H1 (cell line): ENCODE results near the gene NRXN3. TPM values are rescaled to one million over a fixed set of nuclear protein-coding genes. Genes with fewer than 3 reads are reported as not detected.

Source experiments
- CTCF ChIA-PET: fragments of 300-600 bp; sonication (Branson Sonifier 250); formaldehyde crosslinking; loops from one replicate; lab custom pipeline; 2021; ENCODE audit not compliant: partially characterized antibody; lab: Charles Lee
- POLR2A ChIA-PET: fragments of 300-600 bp; sonication (Branson Sonifier 250); formaldehyde crosslinking; loops from one replicate; lab custom pipeline; 2021; ENCODE audit warnings: inconsistent platforms; ENCODE audit not compliant: partially characterized antibody; lab: Charles Lee
- DNase-seq, 2 experiments: peaks; one replicate each; pipeline versions ENCODE4 v3.0.0 to v3.0.0-alpha.2; 2010 to 2022; ENCODE audit warnings: low spot score in 2 of 2, low read depth in 1 of 2, mixed read lengths in 1 of 2
- FAIRE-seq: peaks from 2 replicates; lab custom pipeline; 2011; peaks lifted over from hg19 to GRCh38; lab: Jason Lieb, UNC
- H2AFZ ChIP-seq: 2 replicates; pipeline ENCODE4 v1.8.1; 2012; ENCODE audit warnings: low read length, inconsistent platforms
- H2AK5ac ChIP-seq: 2 replicates; pipeline ENCODE4 v1.6.1; 2013; ENCODE audit warnings: low read depth, low read length
- H2BK120ac ChIP-seq: replicated peaks from 2 replicates; pipeline ENCODE3; 2013; ENCODE audit warnings: low read depth, low read length, inconsistent platforms
- H2BK12ac ChIP-seq: 2 replicates; pipeline ENCODE4 v1.6.1; 2013; ENCODE audit warnings: low read depth, low read length
- H2BK15ac ChIP-seq: 2 replicates; pipeline ENCODE4 v1.6.1; 2013; ENCODE audit warnings: low read length
- H2BK20ac ChIP-seq: 2 replicates; pipeline ENCODE4 v1.6.1; 2013; ENCODE audit warnings: low read length
- H2BK5ac ChIP-seq: 2 replicates; pipeline ENCODE4 v1.6.1; 2013; ENCODE audit warnings: low read depth, low read length
- H3K14ac ChIP-seq: 2 replicates; pipeline ENCODE4 v1.6.1; 2013; ENCODE audit warnings: inconsistent platforms; ENCODE audit not compliant: insufficient read length
- H3K18ac ChIP-seq: 2 replicates; pipeline ENCODE4 v1.6.1; 2013; ENCODE audit warnings: low read length; ENCODE audit errors: extremely low read depth
- H3K23ac ChIP-seq: 2 replicates; pipeline ENCODE4 v1.6.1; 2013; ENCODE audit warnings: inconsistent platforms; ENCODE audit not compliant: insufficient read length
- H3K23me2 ChIP-seq: 2 replicates; pipeline ENCODE4 v1.6.1; 2013; ENCODE audit warnings: low read depth, low read length
- H3K27ac ChIP-seq: 2 replicates; pipeline ENCODE4 v1.6.1; 2011; ENCODE audit warnings: low read depth, low read length, inconsistent platforms
- H3K27me3 ChIP-seq, 4 experiments: replicated peaks in 1 of 4; 1 replicate in 1 of 4; 2 replicates in 3 of 4; pipeline versions ENCODE4 v1.6.1 to v1.8.1; 2011 to 2013; ENCODE audit warnings: low read length in 3 of 4, mild to moderate bottlenecking in 3 of 4, inconsistent platforms in 2 of 4, mixed read lengths in 2 of 4, moderate library complexity in 1 of 4; ENCODE audit not compliant: control insufficient read depth in 3 of 4, insufficient read depth in 3 of 4; ENCODE audit errors: extremely low read depth in 1 of 4
- H3K36me3 ChIP-seq, 4 experiments: 2 replicates each; pipeline versions ENCODE4 v1.6.1 to v1.8.1; 2011 to 2013; ENCODE audit warnings: mild to moderate bottlenecking in 4 of 4, low read length in 3 of 4, moderate library complexity in 2 of 4, control low read depth in 1 of 4, inconsistent platforms in 1 of 4; ENCODE audit not compliant: insufficient read depth in 4 of 4, control insufficient read depth in 2 of 4
- H3K4ac ChIP-seq: replicated peaks from 2 replicates; pipeline ENCODE3; 2013; ENCODE audit warnings: low read length, low read depth, mixed read lengths, inconsistent platforms; ENCODE audit not compliant: insufficient read length
- H3K4me1 ChIP-seq, 4 experiments: replicated peaks in 1 of 4; 1 replicate in 1 of 4; 2 replicates in 3 of 4; pipeline versions ENCODE4 v1.6.1 to v1.8.1; 2011 to 2013; ENCODE audit warnings: low read length in 3 of 4, inconsistent platforms in 2 of 4, mixed read lengths in 1 of 4; ENCODE audit not compliant: insufficient read depth in 4 of 4, control insufficient read depth in 3 of 4
- H3K4me2 ChIP-seq, 2 experiments: 2 replicates each; pipeline versions ENCODE4 v1.6.1 to v1.8.1; 2011 to 2013; ENCODE audit warnings: low read depth in 2 of 2, low read length in 2 of 2, control low read depth in 1 of 2, inconsistent platforms in 1 of 2, mild to moderate bottlenecking in 1 of 2; ENCODE audit not compliant: insufficient read depth in 1 of 2
- H3K4me3 ChIP-seq, 4 experiments: fragments of 200-600, 300-600 bp in 1 of 4; sonication (generic), shearing (Covaris generic), sonication (Bioruptor Twin) in 1 of 4; 2 replicates each; pipeline versions ENCODE4 v1.5.1 to v1.8.1; 2011 to 2016; ENCODE audit warnings: low read length in 4 of 4, low read depth in 3 of 4, control low read depth in 2 of 4, inconsistent platforms in 2 of 4, mild to moderate bottlenecking in 2 of 4, mixed read lengths in 1 of 4, moderate library complexity in 1 of 4; ENCODE audit not compliant: insufficient read depth in 2 of 4; ENCODE audit errors: extremely low read depth in 1 of 4
- H3K56ac ChIP-seq: replicated peaks from 2 replicates; pipeline ENCODE3; 2013; ENCODE audit warnings: low read depth, mild to moderate bottlenecking, mixed read lengths, low read length, inconsistent platforms; ENCODE audit not compliant: insufficient read length
- H3K79me1 ChIP-seq: 2 replicates; pipeline ENCODE4 v1.6.1; 2013; ENCODE audit warnings: low read depth, low read length, control low read depth
- H3K79me2 ChIP-seq, 2 experiments: 2 replicates each; pipeline versions ENCODE4 v1.6.1 to v1.8.1; 2012 to 2013; ENCODE audit warnings: low read length in 2 of 2, mild to moderate bottlenecking in 2 of 2, inconsistent platforms in 1 of 2; ENCODE audit not compliant: insufficient read depth in 2 of 2, control insufficient read depth in 1 of 2
- H3K9ac ChIP-seq, 4 experiments: replicated peaks in 1 of 4; 1 replicate in 1 of 4; 2 replicates in 3 of 4; pipeline versions ENCODE4 v1.6.1 to v1.8.1; 2011 to 2013; ENCODE audit warnings: low read depth in 3 of 4, low read length in 3 of 4, control low read depth in 2 of 4, mild to moderate bottlenecking in 2 of 4, moderate library complexity in 2 of 4, inconsistent platforms in 1 of 4; ENCODE audit errors: extremely low read depth in 1 of 4
- H3K9me3 ChIP-seq, 2 experiments: 2 replicates each; pipeline versions ENCODE4 v1.6.1 to v1.8.1; 2012 to 2013; ENCODE audit warnings: mild to moderate bottlenecking in 2 of 2, moderate library complexity in 2 of 2, control low read depth in 1 of 2, inconsistent platforms in 1 of 2, low read depth in 1 of 2, low read length in 1 of 2, mixed read lengths in 1 of 2; ENCODE audit not compliant: insufficient read depth in 2 of 2
- H4K20me1 ChIP-seq, 2 experiments: replicated peaks in 1 of 2; 2 replicates each; pipeline versions ENCODE3 to v1.8.1; 2011 to 2013; ENCODE audit warnings: inconsistent platforms in 2 of 2, low read length in 2 of 2, mild to moderate bottlenecking in 1 of 2; ENCODE audit not compliant: insufficient read depth in 2 of 2, control insufficient read depth in 1 of 2
- H4K5ac ChIP-seq: 2 replicates; pipeline ENCODE4 v1.6.1; 2013; ENCODE audit warnings: low read length, low read depth, mixed read lengths, inconsistent platforms; ENCODE audit not compliant: insufficient read length
- H4K8ac ChIP-seq: 2 replicates; pipeline ENCODE4 v1.8.0; 2013; ENCODE audit warnings: mild to moderate bottlenecking, moderate library complexity, low read length, inconsistent platforms; ENCODE audit not compliant: insufficient read depth; ENCODE audit errors: extremely low read depth
- H4K91ac ChIP-seq: replicated peaks from 2 replicates; pipeline ENCODE3; 2013; ENCODE audit warnings: low read length, mixed read lengths, inconsistent platforms; ENCODE audit not compliant: insufficient read length
- ASH2L ChIP-seq: fragments of 200-600, 300-600 bp; sonication (generic); IDR thresholded peaks from one replicate; pipeline ENCODE4 v1.7.1; 2017; ENCODE audit warnings: low read length
- BCL11A ChIP-seq, 2 experiments: IDR thresholded peaks; one replicate each; pipeline ENCODE4 v1.6.1; 2011; ENCODE audit warnings: low read depth in 2 of 2, low read length in 2 of 2, mild to moderate bottlenecking in 2 of 2
- BRCA1 ChIP-seq: IDR thresholded peaks from 2 replicates; pipeline ENCODE4 v1.6.1; 2012; ENCODE audit warnings: low read depth, low read length, improper control_type of control experiment
- CEBPB ChIP-seq: IDR thresholded peaks from 2 replicates; pipeline ENCODE4 v1.6.1; 2012; ENCODE audit warnings: low read depth, low read length
- CHD2 ChIP-seq: IDR thresholded peaks from 2 replicates; pipeline ENCODE4 v1.6.1; 2012; ENCODE audit warnings: low read length, improper control_type of control experiment
- EP300 ChIP-seq, 2 experiments: IDR thresholded peaks; 1 replicate in 1 of 2; 2 replicates in 1 of 2; pipeline ENCODE4 v1.6.1; 2011 to 2012; ENCODE audit warnings: low read depth in 2 of 2, low read length in 2 of 2, mild to moderate bottlenecking in 2 of 2, borderline replicate concordance in 1 of 2, inconsistent platforms in 1 of 2, moderate library complexity in 1 of 2
- EZH2 ChIP-seq: fragments of 200-600 bp; sonication (generic); IDR thresholded peaks from 2 replicates; pipeline ENCODE4 v1.7.1; 2012; ENCODE audit warnings: low read depth, mild to moderate bottlenecking, moderate library complexity, low read length, inconsistent platforms; ENCODE audit not compliant: severe bottlenecking
- GABPA ChIP-seq: IDR thresholded peaks from 2 replicates; pipeline ENCODE4 v1.6.1; 2011; ENCODE audit warnings: mild to moderate bottlenecking, low read length, moderate library complexity, borderline replicate concordance; ENCODE audit not compliant: insufficient read depth
- KDM1A ChIP-seq: fragments of 200-600, 300-600 bp; sonication (generic); IDR thresholded peaks from 2 replicates; pipeline ENCODE4 v1.7.1; 2016; ENCODE audit warnings: mild to moderate bottlenecking, low read length, borderline replicate concordance
- MAX ChIP-seq: IDR thresholded peaks from 2 replicates; pipeline ENCODE4 v1.6.1; 2012; ENCODE audit warnings: inconsistent platforms
- POLR2AphosphoS5 ChIP-seq: IDR thresholded peaks from 2 replicates; pipeline ENCODE4 v1.6.1; 2011; ENCODE audit warnings: low read depth, low read length
- RAD21 ChIP-seq, 2 experiments: IDR thresholded peaks in 1 of 2; conservative IDR thresholded peaks in 1 of 2; 2 replicates each; pipeline ENCODE4 v1.6.1; 2011; ENCODE audit warnings: low read depth in 2 of 2, low read length in 2 of 2, improper control_type of control experiment in 1 of 2, inconsistent platforms in 1 of 2, mild to moderate bottlenecking in 1 of 2, moderate library complexity in 1 of 2
- RNF2 ChIP-seq: fragments of 200-900, 300-1000 bp; sonication (generic); IDR thresholded peaks from 2 replicates; pipeline ENCODE4 v1.7.1; 2016; ENCODE audit warnings: borderline replicate concordance, low read depth, mild to moderate bottlenecking, antibody characterized with exemption, low read length; ENCODE audit not compliant: poor library complexity, severe bottlenecking; ENCODE audit errors: missing control alignments
- TCF12 ChIP-seq: IDR thresholded peaks from 2 replicates; pipeline ENCODE4 v1.6.1; 2011; ENCODE audit warnings: low read depth, mild to moderate bottlenecking, low read length
- WGBS, 2 experiments: shearing (Covaris generic) in 1 of 2; methylation state at CpG; one replicate each; pipeline versions ENCODE4 v1.1.6 to v1.1.7; 2013 to 2015; ENCODE audit warnings: low lambda C conversion rate in 2 of 2, mixed read lengths in 2 of 2, inconsistent platforms in 1 of 2, low coverage in 1 of 2, missing lambda C conversion rate in 1 of 2; ENCODE audit not compliant: insufficient replicate concordance in 2 of 2, insufficient coverage in 1 of 2, insufficient read length in 1 of 2; ENCODE audit errors: extremely low coverage in 1 of 2, missing lambda C conversion rate in 1 of 2; 5-methylcytosine and 5-hydroxymethylcytosine counted together
- polyA plus RNA-seq, 7 experiments: library from polyadenylated mRNA; depleted of rRNA in 3 of 7; stranded (reverse) in 5 of 7; unstranded in 2 of 7; fragments of >200 nt in 5 of 7; fragments of 200-250 nt in 2 of 7; gene quantifications; 1 replicate in 5 of 7; 2 replicates in 1 of 7; 4 replicates in 1 of 7; pipeline versions ENCODE4 v1.2.1 to v1.2.3, GENCODE V29; 2011 to 2013; ENCODE audit warnings: missing spikeins in 2 of 7, mixed read lengths in 2 of 7
- total RNA-seq: library from RNA; stranded (reverse); fragmentation: NEBNext Ultra II Directional; extraction: Animal tissue kit (Norgen Biotek cat#: 25700); gene quantifications from 2 replicates; pipeline ENCODE4 v1.2.1, GENCODE V29; 2021

NRXN3 gene
- total and polyA plus RNA-seq, 2 of the 8 experiments (the other 6 are each of a cell fraction or from before 2014, with no cell fraction given): 2.6 to 4.1 TPM

GRCh38 chr14:79161571-79161970 is 991.4 kb downstream of the NRXN3 start:
- FAIRE-seq: peak; percentile 66
- TF ChIP-seq GABPA (no peak), BRCA1 (no peak), KDM1A (no peak), EP300 (IDR thresholded peaks at IDR 0.05; ENCODE audit: borderline replicate concordance in 1 of 2, low read depth in 2 of 2, low read length in 2 of 2) (no peak), RAD21 (IDR thresholded peaks at IDR 0.05 in 1 of 2, conservative IDR thresholded peaks at IDR 0.05 in 1 of 2; ENCODE audit: low read depth in 2 of 2, low read length in 2 of 2) (no peak), RNF2 (no peak), MAX (no peak), TCF12 (no peak), EZH2 (no peak), POLR2AphosphoS5 (no peak), BCL11A (IDR thresholded peaks at IDR 0.05; ENCODE audit: low read depth in 2 of 2, low read length in 2 of 2) (no peak), CHD2 (no peak), ASH2L (no peak), CEBPB (no peak)

More at GRCh38 chr14:79161571-79161970, 991.4 kb downstream of the NRXN3 start:
- Histone ChIP-seq H3K14ac (no peak overlapping the region), H3K18ac (no peak overlapping the region), H3K4ac (no peak overlapping the region), H3K4me2 (no peak overlapping the region), H2BK20ac (no peak overlapping the region), H4K91ac (no peak overlapping the region), H2BK12ac (no peak overlapping the region), H3K79me2 (no peaks in the 10 kb centered on the region), H3K9ac (no peak overlapping the region), H2AK5ac (no peak overlapping the region), H2BK15ac (no peak overlapping the region), H3K79me1 (no peaks in the 10 kb centered on the region), H4K5ac (no peak overlapping the region), H3K27me3 (no peaks in the 10 kb centered on the region), H3K56ac (no peak overlapping the region), H2AFZ (no peak overlapping the region), H3K27ac (no peak overlapping the region), H3K23me2 (no peaks in the 10 kb centered on the region), H4K8ac (no peak overlapping the region), H3K4me1 (no peaks in the 10 kb centered on the region), H4K20me1 (no peaks in the 10 kb centered on the region), H3K9me3 (no peaks in the 10 kb centered on the region), H2BK120ac (no peak overlapping the region), H3K36me3 (no peaks in the 10 kb centered on the region), H3K4me3 (no peak overlapping the region), H3K23ac (no peak overlapping the region), H2BK5ac (no peak overlapping the region)
- CTCF ChIA-PET: no interaction called here
- 74% methylated on average over 7 of the region's 7 CpGs; no CpG with 5 or more reads in 1 of the 2 experiments for WGBS, 2 experiments
- DNase-seq: peak; percentile 9 to 60
- POLR2A ChIA-PET: no interaction called here
